KBM-7 (cell line): ENCODE data around the gene CXCL14.

Experiments used
- DNase-seq: peaks from one replicate; pipeline ENCODE4 v3.0.0-alpha.2; 2015
- in situ Hi-C: fragments of 300-500 bp; cut with MboI; formaldehyde crosslinking; loops from 2 replicates; pipeline ENCODE4 v1.14.3; 2020; ENCODE audit warnings: low sequenced_read_pairs, low pct_unique_long_range_greater_than_20kb, mixed read lengths

CXCL14 gene

DNA sequence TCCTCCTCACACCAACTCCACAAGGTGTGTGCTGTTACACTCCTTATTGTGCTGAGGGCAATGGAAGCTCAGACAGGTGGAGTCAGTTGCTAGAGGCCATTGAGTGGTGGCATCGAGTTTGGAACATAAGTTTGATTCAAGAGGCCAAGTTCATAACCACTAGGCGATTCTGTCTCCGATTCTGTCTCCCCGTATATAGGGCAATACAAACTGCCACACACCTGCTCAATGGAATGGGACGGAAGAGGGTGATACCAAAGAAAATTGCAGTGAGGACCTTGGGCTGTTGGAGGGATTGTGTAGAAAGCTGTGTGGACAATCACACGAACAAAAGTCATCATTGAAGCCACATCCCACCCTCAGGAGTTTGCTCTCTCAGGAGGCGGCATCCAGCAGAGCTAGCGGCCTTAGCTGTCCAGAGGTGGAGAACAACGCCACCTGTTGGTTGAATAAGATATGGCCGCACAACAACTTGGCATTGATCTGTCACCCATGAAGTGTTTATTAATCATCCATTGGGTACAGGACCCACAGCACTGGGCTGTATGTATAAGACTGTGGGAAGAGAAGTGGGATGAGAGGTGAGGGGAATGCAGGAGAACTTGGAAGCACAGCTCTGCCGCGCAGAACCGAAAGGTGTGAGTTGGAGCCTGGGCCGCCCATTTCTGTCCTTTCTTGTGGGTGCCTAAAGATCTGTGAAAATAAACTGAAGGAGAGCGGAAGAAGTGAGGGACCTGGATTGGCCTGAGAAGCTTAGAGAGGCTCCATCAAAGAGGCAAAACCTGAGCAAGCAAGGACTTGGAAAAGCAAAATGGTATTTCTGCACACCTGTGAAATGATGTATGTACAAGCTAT, 27.0 kb downstream of the CXCL14 start:
- peak; percentile 85 for DNase-seq
- in situ Hi-C loops, result loop anchor here (10.0 kb wide), 1 partner anchor 87 kb away; no protein-coding TSS in a partner anchor

DNA sequence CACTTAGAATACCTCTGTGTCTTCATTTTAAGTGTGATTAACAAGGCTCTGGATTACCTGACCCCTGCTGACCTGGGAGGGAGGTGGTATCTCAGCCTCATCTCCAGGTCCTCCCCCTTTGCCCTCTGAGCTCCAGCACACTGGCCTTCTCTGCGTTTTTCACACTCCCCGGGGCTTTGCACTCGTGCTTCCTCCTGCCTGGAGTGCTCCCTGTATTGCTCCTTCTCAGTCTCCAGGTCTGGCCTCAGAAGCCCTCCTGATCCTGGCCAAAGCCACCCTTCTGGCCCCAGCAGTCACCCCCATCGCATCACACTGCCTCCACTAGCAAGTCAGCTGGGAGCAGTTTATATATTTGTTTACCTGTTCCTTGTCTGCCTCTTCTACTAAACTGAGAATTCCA, 29.4 kb downstream of the CXCL14 start:
- in situ Hi-C loops, result no loop called here

DNA sequence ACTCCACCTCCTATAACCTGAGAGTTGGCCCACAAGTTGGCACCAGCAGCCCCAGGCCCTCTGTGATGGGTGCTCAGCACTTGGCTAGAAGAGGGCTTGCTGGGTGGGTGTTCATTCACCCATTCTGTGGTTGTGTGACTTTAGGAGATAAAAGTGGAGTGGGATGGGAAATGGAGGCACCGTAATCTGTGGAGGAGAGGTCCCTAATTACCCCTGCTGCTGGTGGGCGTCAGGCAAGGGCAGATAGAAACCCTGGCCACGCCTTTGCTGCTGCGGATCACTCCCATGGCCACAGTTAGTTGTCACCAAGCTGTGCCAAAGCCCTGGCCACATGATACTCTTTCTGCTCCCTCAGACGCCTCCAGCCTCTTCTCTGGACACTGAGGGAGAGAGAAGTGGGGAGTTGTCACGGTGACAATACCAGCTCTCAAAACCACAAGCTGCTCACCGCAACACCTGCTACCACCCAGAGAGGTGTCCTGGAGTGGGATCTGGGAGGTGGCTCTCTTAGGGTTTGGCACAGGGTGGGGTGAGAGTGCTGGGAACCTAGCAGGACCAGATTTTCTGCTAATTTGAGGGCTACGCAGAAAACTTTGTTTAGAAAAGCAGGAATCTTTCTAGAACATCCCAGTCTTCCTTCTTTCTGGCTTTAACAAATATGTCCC, 31.1 kb downstream of the CXCL14 start:
- in situ Hi-C loops, result no loop called here
- peak; percentile 15 for DNase-seq

More for the DNA sequence above, 29.4 kb downstream of the CXCL14 start:
- no peak for DNase-seq

DNA sequence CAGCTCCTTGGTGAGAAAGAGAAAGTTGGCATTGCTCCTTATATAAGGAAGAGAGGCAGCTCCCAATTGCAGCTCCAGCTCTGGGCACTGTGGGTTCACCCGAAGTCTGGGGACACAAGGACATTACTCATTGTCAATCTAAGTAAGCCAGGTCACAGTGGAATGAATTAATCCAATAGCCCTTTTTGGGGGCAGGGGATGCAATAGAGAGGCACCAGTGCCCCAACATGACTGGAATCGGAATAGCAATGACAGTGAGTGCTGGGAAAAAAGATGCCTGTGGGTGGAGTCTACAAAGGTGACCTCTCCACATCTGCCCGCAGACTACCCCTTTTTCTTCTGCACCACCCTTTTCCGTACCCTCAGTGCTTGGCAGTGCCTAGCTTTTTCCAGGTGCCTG, 31.9 kb downstream of the CXCL14 start:
- no peak for DNase-seq

DNA sequence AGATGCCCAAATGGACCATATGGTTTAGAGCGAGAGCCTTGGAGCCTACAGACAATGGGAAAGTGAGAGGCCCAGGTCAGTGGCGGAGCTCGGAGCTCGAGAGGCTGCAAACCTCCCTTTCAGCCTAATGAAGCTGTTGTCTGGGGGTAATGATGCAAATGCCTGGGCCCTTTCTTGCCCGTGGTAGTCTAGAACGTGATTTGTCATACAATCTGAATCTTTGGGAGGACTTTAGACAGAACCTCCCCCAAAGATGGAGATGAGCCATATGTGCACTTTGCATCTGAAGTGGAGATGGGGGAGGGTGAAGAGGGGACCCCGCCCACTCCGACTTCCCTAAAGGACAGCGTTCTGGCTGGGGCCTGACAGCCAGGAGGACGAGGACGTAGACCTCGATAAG, 32.7 kb downstream of the CXCL14 start:
- no peak for DNase-seq
- in situ Hi-C loops, result no loop called here

More for the DNA sequence above, 31.9 kb downstream of the CXCL14 start:
- in situ Hi-C loops, result no loop called here

DNA sequence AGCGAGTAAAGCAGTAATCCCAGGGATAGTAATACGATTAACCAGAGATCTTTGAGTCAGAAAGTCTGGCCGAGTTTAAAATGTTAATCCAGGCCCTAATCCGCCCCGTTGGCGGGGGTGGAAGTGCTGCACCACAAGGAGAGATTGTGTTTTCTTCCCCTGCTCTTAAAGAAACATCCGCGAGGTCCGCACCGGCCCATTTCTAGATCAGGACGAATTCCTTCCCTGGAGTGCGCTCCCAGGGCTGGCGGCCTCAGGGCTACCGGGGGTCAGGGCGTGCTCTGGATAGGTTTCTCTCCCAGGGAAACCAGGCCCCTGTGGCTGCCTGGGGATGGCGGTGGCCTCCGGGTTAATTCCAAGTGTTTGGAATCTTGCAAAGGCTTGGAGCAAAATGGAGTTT, 33.7 kb downstream of the CXCL14 start:
- in situ Hi-C loops, result no loop called here
- DNase-seq, result no peak

DNA sequence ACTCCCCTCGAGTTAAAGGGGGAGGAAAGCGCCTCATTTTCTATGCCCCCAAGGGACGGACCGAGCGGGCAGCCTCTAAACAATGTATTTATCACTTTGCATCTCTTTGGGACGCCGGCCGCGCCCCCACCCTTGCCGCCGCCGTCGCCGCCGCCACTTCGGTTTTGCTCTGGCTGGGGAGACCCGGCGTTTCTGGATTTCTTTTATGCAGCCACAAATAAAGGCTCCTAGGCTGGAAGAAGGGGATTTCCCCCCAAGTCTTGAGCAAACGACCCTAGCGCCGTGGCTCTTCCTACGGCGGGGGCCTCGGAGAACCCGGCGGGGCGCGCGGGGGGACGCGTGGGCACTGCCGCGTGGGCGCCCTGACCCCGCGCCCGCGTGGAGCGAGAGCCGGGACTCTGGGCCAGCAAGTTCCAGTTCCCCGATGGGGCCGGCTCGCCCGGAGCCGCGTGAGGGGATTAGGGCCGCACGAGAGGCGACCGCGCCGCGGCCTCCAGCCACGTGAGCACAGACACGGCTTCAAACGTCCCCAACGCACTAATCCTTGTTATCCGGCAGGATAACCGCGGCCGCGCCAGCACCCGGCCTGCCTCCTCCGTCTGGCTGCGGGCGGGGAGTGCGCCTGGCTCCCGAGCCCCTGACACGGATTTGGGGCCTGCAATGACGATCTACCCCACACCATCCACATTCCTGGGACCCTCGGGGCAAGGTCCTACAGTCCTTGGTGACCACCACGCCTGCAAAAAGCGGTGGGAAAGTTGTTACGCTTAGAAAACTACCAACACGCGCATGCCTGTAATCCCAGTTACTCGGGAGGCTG, 35.1 kb downstream of the CXCL14 start:
- no peak for DNase-seq
- in situ Hi-C loops, result no loop called here

DNA sequence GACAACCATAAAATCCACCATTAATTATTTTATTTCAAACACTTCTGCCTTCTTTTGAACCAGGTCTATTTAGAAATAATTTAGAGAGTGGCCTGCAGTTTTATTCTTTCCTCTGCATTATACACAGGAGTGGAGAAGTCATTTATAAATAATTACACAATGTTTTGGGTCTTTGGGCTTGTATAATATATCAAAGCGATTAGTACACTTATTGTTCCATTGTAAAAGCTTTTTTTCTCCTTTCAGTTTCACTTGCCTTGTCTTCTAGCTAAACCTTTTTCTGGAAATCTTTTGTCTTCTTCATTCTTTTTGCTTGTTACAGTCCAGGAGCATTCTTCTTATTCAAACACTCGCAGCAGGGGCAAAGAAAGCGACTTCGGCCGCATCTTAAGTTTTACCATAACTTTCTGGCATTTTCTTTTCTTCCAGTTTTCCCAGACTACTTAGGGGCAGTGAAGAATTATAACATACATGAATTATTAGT, 35.7 kb downstream of the CXCL14 start:
- in situ Hi-C loops, result no loop called here
- no peak for DNase-seq

DNA sequence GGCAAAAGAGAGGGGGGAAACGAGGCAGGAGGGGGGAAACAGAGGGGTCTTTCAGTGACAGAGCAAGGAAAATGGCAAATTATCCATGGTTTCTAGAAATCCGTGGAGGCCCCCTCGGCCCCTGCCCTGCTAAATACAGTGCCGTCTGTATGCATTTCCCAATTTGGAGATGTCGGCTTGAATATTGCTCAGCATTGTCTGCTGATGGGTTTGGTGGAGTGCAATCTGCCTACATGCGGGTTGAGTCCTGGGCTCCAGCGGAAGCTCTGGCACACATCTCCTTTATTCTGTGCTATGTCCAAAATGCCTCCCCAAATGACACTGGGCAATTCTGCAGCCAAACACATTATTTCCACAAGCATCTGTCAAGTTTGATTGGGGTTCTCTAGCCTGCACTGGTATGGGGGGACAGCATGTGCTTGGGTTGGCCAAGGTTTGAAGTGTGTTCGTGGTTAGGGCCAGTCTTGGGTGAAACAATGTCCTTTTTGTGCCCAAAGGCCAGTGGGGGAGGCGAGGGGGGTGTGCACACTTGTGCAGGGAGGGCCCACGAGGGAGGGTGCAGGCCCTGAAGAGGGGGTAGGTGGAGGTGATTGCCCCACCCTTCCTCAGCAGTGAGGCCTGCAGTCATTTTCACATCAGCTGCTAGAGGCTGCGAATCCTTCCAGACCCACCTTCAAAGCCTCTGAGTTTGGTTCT, 36.8 kb downstream of the CXCL14 start:
- in situ Hi-C loops, result no loop called here
- no peak for DNase-seq

DNA sequence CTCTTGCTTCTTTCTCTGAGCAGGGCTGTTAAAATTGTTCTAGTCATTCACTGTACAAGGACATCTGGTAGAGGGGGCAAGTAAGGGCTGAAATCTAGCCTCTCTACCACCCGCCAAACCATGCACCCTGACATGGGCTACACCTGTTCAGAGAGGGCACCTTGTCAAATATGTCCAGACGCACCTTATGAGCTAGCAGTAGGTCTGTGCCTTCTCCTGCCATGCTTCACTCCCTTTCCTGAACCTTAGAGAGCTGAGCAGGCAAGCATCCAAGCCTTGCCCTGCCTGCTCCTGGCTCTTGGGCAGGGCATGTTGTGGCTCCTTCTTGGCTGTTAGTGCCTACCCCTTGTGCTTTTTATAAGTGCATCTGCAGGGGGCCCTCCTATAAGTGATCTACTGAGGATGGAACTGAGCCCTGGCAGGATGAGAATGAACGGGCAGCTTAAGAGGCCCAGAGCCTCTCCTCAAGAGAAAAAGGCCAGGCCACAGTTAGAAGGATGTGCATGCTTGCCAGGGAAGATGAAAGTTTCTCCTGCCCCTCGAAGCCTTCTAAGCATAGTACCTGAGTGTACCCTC, 39.3 kb downstream of the CXCL14 start:
- no peak for DNase-seq
- in situ Hi-C loops, result no loop called here

DNA sequence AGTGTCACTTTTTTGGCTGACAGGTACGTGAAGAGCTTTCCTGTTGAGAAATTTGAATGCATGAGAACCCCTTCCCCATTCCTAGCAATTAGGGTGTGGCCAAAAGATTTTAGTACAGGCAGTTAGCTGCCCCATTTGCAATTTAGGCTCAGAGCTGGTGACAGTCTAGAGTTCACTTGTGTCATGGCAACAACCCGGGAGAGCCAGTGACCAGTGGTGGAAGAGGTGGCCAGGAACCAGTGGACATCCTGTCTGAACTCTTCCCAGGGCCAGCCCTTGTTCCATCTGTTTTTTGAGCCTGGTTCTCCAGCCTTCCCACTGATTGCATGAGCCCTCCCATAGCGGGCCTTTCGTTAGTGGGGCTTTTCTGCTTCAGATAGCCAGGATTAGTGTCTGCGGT, 40.5 kb downstream of the CXCL14 start:
- DNase-seq, result no peak
- in situ Hi-C loops, result no loop called here

DNA sequence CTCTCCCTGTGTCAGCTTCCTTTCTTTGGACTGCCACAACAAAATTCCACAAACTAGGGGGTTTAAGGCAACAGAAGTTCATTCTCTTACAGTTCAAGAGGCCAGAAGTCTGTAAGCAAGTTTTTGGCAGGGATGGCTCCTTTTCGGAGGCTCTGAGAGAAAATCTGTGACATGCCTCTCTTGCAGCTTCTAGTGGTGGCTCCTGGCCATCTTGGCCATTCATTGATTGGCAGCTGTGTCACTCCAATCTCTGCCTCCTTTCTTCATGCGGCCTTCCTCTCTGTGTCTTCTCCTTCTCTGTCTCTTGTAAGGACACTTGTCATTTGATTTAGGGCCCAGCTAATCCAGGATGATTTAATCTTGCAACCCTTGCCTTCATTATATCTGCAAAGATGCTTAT, 41.0 kb downstream of the CXCL14 start:
- no peak for DNase-seq
- in situ Hi-C loops, result no loop called here

DNA sequence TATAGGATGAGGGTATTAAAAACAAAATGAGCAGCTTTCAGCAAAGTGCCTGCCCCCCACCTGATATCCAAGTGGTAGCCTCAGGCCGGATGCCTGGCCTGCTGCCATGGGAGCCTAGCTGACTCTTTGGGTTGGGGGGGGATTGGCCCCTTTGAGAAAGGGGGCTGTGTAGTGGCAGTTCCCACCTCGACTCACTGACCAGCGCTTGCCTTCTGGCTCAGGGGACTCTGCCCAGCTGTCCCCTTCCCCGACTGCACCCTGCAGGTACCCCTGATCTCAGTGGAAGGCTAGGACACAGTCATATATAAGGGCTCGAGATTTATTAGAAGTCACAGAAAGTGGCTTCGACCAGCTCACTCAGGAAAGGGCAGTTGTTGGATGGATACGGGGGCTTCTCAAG, 41.5 kb downstream of the CXCL14 start:
- in situ Hi-C loops, result no loop called here
- DNase-seq, result no peak

DNA sequence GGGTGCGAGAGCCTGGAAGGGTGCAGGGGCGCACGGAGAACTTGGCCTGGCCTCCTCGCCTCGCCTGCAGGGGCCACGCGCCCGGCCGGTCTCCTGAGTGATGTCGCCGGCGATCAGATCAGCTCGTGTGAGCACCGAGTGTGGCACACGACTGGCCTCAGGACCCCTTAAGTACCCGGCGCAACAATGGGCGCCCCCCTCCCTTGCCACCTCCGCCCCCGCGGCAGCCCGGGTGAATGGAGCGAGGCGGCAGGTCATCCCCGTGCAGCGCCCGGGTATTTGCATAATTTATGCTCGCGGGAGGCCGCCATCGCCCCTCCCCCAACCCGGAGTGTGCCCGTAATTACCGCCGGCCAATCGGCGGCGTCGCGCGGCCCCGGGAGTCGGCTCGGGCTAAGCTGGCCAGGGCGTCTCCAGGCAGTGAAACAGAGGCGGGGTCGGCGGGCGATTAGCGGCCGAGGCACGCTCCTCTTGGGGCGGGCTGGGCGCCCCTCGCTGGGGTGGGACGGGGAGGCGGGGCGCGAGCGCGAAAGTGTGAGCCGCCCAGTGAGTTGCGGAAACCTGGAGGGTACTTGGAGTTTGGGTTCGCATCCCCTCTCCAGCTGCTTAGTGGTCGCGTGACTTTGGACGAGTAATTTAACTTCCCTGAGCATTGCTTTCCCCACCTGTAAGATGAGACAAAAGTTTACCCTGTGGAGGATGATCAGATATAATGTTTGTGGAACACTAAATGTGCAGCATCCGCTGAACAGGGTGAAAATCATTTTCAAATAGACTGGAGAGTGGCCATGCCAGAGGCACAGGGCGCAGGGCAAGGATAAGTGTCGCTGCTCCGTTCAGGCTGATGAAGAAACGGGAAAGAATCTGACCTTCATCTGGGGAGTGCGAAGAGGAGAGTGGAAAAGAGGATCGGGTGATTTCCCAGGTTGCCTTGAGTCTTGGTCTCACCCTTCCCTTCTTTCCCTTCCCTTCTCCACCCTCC, 42.7 kb downstream of the CXCL14 start, which contains the start of gene NEUROG1:
NEUROG1 (minus strand) TSS at position 145 of the 982 bp plus-strand sequence. CDS start 274 bp downstream, outside the sequence.
- DNase-seq, result no peak
- in situ Hi-C loops, result no loop called here

DNA sequence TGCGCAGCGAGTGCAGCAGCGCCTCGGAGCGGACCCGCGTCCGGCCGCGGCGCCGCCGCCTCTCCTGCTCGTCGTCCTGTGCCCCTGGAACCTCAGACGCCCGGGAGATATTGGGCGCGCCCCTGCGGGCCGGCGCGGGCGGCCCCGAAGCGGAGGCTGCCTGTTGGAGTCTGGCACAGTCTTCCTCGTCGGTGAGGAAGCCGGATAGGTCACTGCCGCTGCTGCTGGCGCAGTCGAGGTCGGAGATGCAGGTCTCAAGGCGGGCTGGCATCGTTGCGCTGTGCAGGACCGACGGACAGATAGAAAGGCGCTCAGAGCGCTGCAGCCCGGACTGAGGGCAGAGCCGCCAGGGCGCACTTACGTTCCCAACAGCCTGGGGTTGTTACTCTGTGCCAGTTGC, 43.4 kb downstream of the CXCL14 start:
- no peak for DNase-seq
- in situ Hi-C loops, result no loop called here

DNA sequence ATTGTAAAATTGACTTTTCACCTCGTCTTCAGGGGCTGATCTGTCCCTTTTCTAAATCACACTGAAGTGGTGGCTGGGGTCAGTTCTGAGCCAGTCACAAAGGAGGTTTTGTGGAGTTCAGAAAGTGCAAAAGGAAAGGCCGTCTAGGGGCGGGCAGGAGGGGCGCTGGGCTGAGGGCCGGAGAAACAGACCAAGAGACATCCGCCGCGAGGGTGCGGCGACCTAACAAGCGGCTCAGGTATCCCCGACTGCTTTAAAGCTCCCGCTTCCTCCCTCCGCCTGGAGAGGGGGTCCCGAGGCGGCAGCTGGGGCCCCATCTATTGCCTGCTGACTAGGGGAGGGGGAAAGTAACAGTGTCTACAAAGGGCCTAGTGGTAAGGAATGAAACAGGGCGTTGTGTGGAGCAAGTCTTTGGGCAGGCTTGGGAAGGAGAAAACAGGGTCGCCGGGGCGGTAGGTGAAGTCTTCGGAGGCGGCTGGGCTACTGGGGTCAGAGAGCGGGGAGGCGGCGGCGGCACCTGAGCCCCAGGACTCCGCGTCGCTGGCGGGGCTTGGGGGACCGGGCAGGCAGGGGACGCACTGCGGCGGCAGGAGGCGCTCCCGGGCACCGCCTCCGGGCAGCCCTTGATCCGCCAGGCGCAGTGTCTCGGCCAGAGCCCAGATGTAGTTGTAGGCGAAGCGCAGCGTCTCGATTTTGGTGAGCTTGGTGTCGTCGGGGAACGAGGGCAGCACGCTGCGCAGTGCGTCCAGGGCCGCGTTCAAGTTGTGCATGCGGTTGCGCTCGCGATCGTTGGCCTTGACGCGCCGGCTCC, 44.0 kb downstream of the CXCL14 start:
- DNase-seq, result no peak
- in situ Hi-C loops, result no loop called here

DNA sequence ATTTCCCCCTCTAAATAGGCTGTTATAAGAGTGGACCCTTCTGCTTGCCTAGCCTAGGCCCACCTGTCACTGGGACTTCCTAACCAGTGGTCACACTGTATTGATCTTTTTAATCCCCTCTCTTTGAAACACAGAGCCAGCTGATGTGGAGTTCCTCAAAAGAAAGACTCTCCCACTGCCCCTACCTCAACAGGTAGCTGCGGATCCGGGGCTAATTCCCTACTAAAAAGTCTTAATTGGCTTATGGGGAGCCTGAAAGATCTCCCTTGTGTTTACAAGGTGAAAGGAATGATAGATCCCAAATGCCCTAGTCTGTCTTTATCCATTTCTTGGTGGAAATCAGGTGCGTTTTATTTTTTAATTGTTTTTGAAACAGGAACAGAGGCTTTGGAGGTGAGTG, 45.0 kb downstream of the CXCL14 start:
- in situ Hi-C loops, result no loop called here
- DNase-seq, result no peak
